ENCODE measurements around the gene POLR2L.

Gene POLR2L

DNA sequence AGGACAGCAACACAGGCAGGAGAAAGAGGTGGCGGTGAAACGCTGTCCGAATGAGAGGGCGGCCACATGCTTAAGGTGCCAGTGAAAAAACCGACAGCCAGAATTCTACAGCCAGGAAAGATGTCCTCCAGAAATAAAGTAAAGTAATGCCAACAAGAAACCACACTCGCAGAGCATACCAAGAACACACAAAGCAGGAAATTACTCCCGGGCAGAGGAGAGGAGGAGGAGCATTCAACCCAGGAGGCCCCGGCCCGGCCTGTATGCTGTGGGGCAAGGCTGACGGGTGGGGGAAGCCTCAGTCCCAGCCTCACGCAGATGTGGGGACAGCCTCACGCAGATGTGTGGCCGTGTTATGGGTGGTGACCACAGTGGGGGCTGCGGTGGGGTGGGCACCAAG, 40.3 kb upstream of the POLR2L start:
- no peaks in the 10 kb centered on the region for H3K27me3 ChIP-seq (ENCODE audit: low read length)
- H3K9me3 ChIP-seq (ENCODE audit: insufficient read depth, low read length): no peaks in the 10 kb centered on the region
- H3K79me2 ChIP-seq (ENCODE audit: insufficient read depth, low read length): no peaks in the 10 kb centered on the region
- no peaks in the 10 kb centered on the region for H3K36me3 ChIP-seq (ENCODE audit: low read length)
- H2AFZ ChIP-seq (ENCODE audit: low read depth, low read length, severe bottlenecking): no peak overlapping the region
- no peak overlapping the region for H3K4me2 ChIP-seq (ENCODE audit: low read depth, low read length, poor library complexity, severe bottlenecking)
- no peaks in the 10 kb centered on the region for H3F3A ChIP-seq (ENCODE audit: insufficient read depth)
- TF ChIP-seq, protein P1, sequence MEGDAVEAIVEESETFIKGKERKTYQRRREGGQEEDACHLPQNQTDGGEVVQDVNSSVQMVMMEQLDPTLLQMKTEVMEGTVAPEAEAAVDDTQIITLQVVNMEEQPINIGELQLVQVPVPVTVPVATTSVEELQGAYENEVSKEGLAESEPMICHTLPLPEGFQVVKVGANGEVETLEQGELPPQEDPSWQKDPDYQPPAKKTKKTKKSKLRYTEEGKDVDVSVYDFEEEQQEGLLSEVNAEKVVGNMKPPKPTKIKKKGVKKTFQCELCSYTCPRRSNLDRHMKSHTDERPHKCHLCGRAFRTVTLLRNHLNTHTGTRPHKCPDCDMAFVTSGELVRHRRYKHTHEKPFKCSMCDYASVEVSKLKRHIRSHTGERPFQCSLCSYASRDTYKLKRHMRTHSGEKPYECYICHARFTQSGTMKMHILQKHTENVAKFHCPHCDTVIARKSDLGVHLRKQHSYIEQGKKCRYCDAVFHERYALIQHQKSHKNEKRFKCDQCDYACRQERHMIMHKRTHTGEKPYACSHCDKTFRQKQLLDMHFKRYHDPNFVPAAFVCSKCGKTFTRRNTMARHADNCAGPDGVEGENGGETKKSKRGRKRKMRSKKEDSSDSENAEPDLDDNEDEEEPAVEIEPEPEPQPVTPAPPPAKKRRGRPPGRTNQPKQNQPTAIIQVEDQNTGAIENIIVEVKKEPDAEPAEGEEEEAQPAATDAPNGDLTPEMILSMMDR (IDR thresholded peaks at IDR 0.05; ENCODE audit: insufficient read depth, low read length, poor library complexity, severe bottlenecking): no peak
- no peak for TF ChIP-seq EZH2phosphoT487 (conservative IDR thresholded peaks at IDR 0.05; ENCODE audit: low read length)
- H3K27ac ChIP-seq (ENCODE audit: low read depth, low read length): no peak overlapping the region
- no peaks in the 10 kb centered on the region for H3K9me2 ChIP-seq (replicated peaks; ENCODE audit: insufficient read depth, low read length)
- H4K20me1 ChIP-seq (ENCODE audit: low read depth, low read length): no peaks in the 10 kb centered on the region
- H3K9ac ChIP-seq (ENCODE audit: low read length): no peak overlapping the region
- H3K4me3 ChIP-seq (ENCODE audit: insufficient read depth, low read length, poor library complexity, severe bottlenecking): no peak overlapping the region

DNA sequence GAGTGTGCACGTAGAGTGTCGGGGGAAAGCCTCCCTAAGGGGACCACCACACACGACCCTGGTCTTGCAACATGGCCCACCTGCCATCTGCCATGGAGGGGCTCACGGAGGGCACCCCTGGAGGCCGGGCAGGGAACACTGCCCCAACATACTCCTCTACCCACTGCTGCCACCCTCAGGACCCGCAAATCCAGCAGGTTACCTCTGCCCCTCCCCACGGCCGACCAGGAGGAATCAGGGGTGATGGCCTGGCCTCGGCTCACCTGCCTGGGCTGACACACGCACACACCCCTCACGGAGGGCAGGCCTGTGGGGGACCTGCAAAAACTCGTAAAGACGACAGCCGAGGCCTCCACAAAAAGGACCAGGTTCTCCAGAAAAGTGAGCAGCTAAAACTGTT, 38.1 kb upstream of the POLR2L start:
- Histone ChIP-seq H3F3A (ENCODE audit: insufficient read depth) (no peaks in the 10 kb centered on the region), H3K9ac (ENCODE audit: low read length) (no peak overlapping the region), H3K79me2 (ENCODE audit: insufficient read depth, low read length) (no peaks in the 10 kb centered on the region), H3K9me2 (replicated peaks; ENCODE audit: insufficient read depth, low read length) (no peaks in the 10 kb centered on the region), H4K20me1 (ENCODE audit: low read depth, low read length) (no peaks in the 10 kb centered on the region), H3K4me3 (ENCODE audit: insufficient read depth, low read length, poor library complexity, severe bottlenecking) (no peak overlapping the region), H3K27ac (ENCODE audit: low read depth, low read length) (no peak overlapping the region), H3K4me2 (ENCODE audit: low read depth, low read length, poor library complexity, severe bottlenecking) (no peak overlapping the region), H3K27me3 (ENCODE audit: low read length) (no peaks in the 10 kb centered on the region), H2AFZ (ENCODE audit: low read depth, low read length, severe bottlenecking) (no peak overlapping the region), H3K9me3 (ENCODE audit: insufficient read depth, low read length) (no peaks in the 10 kb centered on the region), H3K36me3 (ENCODE audit: low read length) (no peaks in the 10 kb centered on the region)
- TF ChIP-seq EZH2phosphoT487 (conservative IDR thresholded peaks at IDR 0.05; ENCODE audit: low read length): no peak
- TF ChIP-seq, protein P1 (IDR thresholded peaks at IDR 0.05; ENCODE audit: insufficient read depth, low read length, poor library complexity, severe bottlenecking): no peak

DNA sequence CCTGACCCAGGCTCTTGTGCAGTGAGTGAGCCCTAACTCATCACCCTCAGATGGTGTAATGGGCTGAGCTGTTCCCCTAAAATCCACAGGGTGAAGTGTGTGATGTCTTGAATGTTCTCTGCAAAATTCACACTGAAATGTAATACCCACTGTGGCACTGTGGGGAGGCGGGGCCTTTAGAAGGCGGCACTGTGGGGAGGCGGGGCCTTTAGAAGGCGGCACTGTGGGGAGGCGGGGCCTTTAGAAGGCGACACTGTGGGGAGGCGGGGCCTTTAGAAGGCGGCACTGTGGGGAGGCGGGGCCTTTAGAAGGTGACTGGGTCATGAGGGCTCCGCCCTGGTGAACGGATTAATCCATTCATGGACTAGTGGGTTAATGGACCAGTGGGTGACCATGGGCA, 35.2 kb upstream of the POLR2L start:
- H3K4me3 ChIP-seq (ENCODE audit: insufficient read depth, low read length, poor library complexity, severe bottlenecking): no peak overlapping the region
- H3K4me2 ChIP-seq (ENCODE audit: low read depth, low read length, poor library complexity, severe bottlenecking): no peak overlapping the region
- H3K9me2 ChIP-seq (replicated peaks; ENCODE audit: insufficient read depth, low read length): no peaks in the 10 kb centered on the region
- no peak for TF ChIP-seq EZH2phosphoT487 (conservative IDR thresholded peaks at IDR 0.05; ENCODE audit: low read length)
- TF ChIP-seq, protein P1 (IDR thresholded peaks at IDR 0.05; ENCODE audit: insufficient read depth, low read length, poor library complexity, severe bottlenecking): no peak
- no peaks in the 10 kb centered on the region for H3K9me3 ChIP-seq (ENCODE audit: insufficient read depth, low read length)
- no peaks in the 10 kb centered on the region for H3F3A ChIP-seq (ENCODE audit: insufficient read depth)
- no peaks in the 10 kb centered on the region for H3K27me3 ChIP-seq (ENCODE audit: low read length)
- no peaks in the 10 kb centered on the region for H4K20me1 ChIP-seq (ENCODE audit: low read depth, low read length)
- H3K79me2 ChIP-seq (ENCODE audit: insufficient read depth, low read length): no peaks in the 10 kb centered on the region
- H3K27ac ChIP-seq (ENCODE audit: low read depth, low read length): no peak overlapping the region
- H3K36me3 ChIP-seq (ENCODE audit: low read length): no peaks in the 10 kb centered on the region
- H2AFZ ChIP-seq (ENCODE audit: low read depth, low read length, severe bottlenecking): no peak overlapping the region
- no peak overlapping the region for H3K9ac ChIP-seq (ENCODE audit: low read length)
